ENCODE measurements around the gene TREM2.

- TF ChIP-seq CTCF (IDR thresholded peaks at IDR 0.05) = peak; percentile 22
- no peak for TF ChIP-seq EZH2 (IDR thresholded peaks at IDR 0.05; ENCODE audit: borderline replicate concordance, insufficient read depth, low read depth, low read length, poor library complexity, severe bottlenecking)
These were observed 28.7 kb upstream of the TREM2 start for GRCh38 chr6:41191569-41191968.

Measured in B cell (primary cell).